Measurements from ENCODE around the gene COG4.
A peak's percentile ranks its signal among the peaks of the same experiment; 100 is the strongest.

- TF ChIP-seq, protein P1, sequence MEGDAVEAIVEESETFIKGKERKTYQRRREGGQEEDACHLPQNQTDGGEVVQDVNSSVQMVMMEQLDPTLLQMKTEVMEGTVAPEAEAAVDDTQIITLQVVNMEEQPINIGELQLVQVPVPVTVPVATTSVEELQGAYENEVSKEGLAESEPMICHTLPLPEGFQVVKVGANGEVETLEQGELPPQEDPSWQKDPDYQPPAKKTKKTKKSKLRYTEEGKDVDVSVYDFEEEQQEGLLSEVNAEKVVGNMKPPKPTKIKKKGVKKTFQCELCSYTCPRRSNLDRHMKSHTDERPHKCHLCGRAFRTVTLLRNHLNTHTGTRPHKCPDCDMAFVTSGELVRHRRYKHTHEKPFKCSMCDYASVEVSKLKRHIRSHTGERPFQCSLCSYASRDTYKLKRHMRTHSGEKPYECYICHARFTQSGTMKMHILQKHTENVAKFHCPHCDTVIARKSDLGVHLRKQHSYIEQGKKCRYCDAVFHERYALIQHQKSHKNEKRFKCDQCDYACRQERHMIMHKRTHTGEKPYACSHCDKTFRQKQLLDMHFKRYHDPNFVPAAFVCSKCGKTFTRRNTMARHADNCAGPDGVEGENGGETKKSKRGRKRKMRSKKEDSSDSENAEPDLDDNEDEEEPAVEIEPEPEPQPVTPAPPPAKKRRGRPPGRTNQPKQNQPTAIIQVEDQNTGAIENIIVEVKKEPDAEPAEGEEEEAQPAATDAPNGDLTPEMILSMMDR (IDR thresholded peaks at IDR 0.05; ENCODE audit: low read depth, low read length): peak; percentile 27
- TF ChIP-seq POLR2A (IDR thresholded peaks at IDR 0.05; ENCODE audit: extremely low read depth, insufficient read length): no peak
- TF ChIP-seq MAX (IDR thresholded peaks at IDR 0.05; ENCODE audit: low read depth, low read length): 0 out of 2 replicates have a peak, but pooled peaks have one; percentile 9
Measured at GRCh38 chr16:70508752-70509151, 14.6 kb downstream of the COG4 start.

Measured in NB4 (cell line).